ENCODE results near the gene ABHD6. TPM values are rescaled to one million over a fixed set of nuclear protein-coding genes. Genes with fewer than 3 reads are reported as not detected.

ABHD6 gene
- total and polyA plus RNA-seq, 2 donors (not counting 3 experiments of a cell fraction or from before 2014, with no cell fraction given) = 5.8 to 7.5 TPM

- TF ChIP-seq POLR2AphosphoS5 (IDR thresholded peaks at IDR 0.05; ENCODE audit: insufficient read depth, low read depth, low read length) (no peak), CTCF (IDR thresholded peaks at IDR 0.05; ENCODE audit: extremely low read depth in 1 of 2, insufficient read depth in 1 of 2, low read depth in 1 of 2, low read length in 2 of 2) (no peak), MYC (IDR thresholded peaks at IDR 0.05; ENCODE audit: low read depth, low read length) (no peak), JUN (IDR thresholded peaks at IDR 0.05; ENCODE audit: borderline replicate concordance, insufficient read depth, insufficient read length, low read depth) (no peak), EZH2 (IDR thresholded peaks at IDR 0.05; ENCODE audit: borderline replicate concordance, low read depth, low read length, severe bottlenecking) (no peak), FOS (IDR thresholded peaks at IDR 0.05; ENCODE audit: borderline replicate concordance, insufficient read depth, low read length) (no peak), POLR2A (IDR thresholded peaks at IDR 0.05; ENCODE audit: low read depth, low read length) (no peak), GATA2 (IDR thresholded peaks at IDR 0.05; ENCODE audit: insufficient read depth, insufficient read length, low read depth, low read length) (no peak)
- TF ChIP-seq, protein P1, sequence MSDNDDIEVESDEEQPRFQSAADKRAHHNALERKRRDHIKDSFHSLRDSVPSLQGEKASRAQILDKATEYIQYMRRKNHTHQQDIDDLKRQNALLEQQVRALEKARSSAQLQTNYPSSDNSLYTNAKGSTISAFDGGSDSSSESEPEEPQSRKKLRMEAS (IDR thresholded peaks at IDR 0.05; ENCODE audit: insufficient read depth, insufficient read length) = no peak
- Histone ChIP-seq H3K4me2 (ENCODE audit: insufficient read depth, low read length) (no peak overlapping the region), H3K4me3 (replicated peaks in 1 of 3; ENCODE audit: insufficient read depth in 1 of 3, low read depth in 1 of 3, low read length in 3 of 3) (no peak overlapping the region), H3K79me2 (ENCODE audit: control insufficient read depth, insufficient read depth, low read length) (no peaks in the 10 kb centered on the region), H3K4me1 (ENCODE audit: control insufficient read depth, extremely low read depth, insufficient read depth, low read length) (peaks cover 21% of the 10 kb centered on the region), H2AFZ (ENCODE audit: low read depth, low read length) (no peak overlapping the region), H3K27ac (ENCODE audit: insufficient read depth, low read depth, low read length) (no peak overlapping the region), H3K9me3 (replicated peaks; ENCODE audit: control insufficient read depth, insufficient read depth, low read length) (no peaks in the 10 kb centered on the region), H3K9ac (replicated peaks; ENCODE audit: extremely low read depth, insufficient read depth, low read length) (no peak overlapping the region), H3K36me3 (ENCODE audit: control insufficient read depth in 2 of 2, extremely low read depth in 1 of 2, insufficient read depth in 2 of 2, low read length in 2 of 2) (no peaks in the 10 kb centered on the region), H4K20me1 (replicated peaks; ENCODE audit: control insufficient read depth, extremely low read depth, insufficient read depth, low read length) (no peaks in the 10 kb centered on the region), H3K27me3 (ENCODE audit: control insufficient read depth in 2 of 2, insufficient read depth in 2 of 2, low read length in 2 of 2) (no peaks in the 10 kb centered on the region), H3K9me1 (replicated peaks; ENCODE audit: control insufficient read depth, extremely low read depth, insufficient read depth, low read length) (no peaks in the 10 kb centered on the region)
- FAIRE-seq (no peak), DNase-seq (ENCODE audit: low read depth, low spot score) (no peak)
- ChIA-PET POLR2A (no interaction called here), CTCF (interaction anchor here (0.6 to 6.6 kb wide), 4 partner anchors 11 to 78 kb away, joined by 3 to 37 read pairs (median 13); no protein-coding TSS in a partner anchor)
- intact Hi-C loops (cut with micrococcal nuclease) (no loop called here), dilution Hi-C loops (cut with MboI; ENCODE audit: extremely low pct_ligation_motif_present, low sequenced_read_pairs) (no loop called here)
- BruUV-seq (replicated peaks) = no TSS peak
Measured at GRCh38 chr3:58200121-58200709, 37.4 kb upstream of the ABHD6 start.
